Measurements from ENCODE around the gene RUFY4.

Gene RUFY4

GRCh38 chr2:218073185-218073584 is 4.1 kb downstream of the RUFY4 start:
- DNase-seq (ENCODE audit: low read depth) = no peak
- no peak overlapping the region for H3K4me3 ChIP-seq (ENCODE audit: low read depth, low read length)
- in situ Hi-C loops (cut with HindIII; ENCODE audit: low sequenced_read_pairs) = no loop called here
- no peak for TF ChIP-seq CTCF (IDR thresholded peaks at IDR 0.05; ENCODE audit: low read depth, low read length, missing control alignments)

GRCh38 chr2:218074031-218074430 is 5.0 kb downstream of the RUFY4 start:
- H3K4me3 ChIP-seq (ENCODE audit: low read depth, low read length) = no peak overlapping the region
- DNase-seq (ENCODE audit: low read depth) = no peak
- TF ChIP-seq CTCF (IDR thresholded peaks at IDR 0.05; ENCODE audit: low read depth, low read length, missing control alignments) = peak; percentile 53
- in situ Hi-C loops (cut with HindIII; ENCODE audit: low sequenced_read_pairs) = no loop called here

GRCh38 chr2:218075975-218076811 is 7.1 kb downstream of the RUFY4 start:
- no peak overlapping the region for H3K4me3 ChIP-seq (ENCODE audit: low read depth, low read length)
- DNase-seq (ENCODE audit: low read depth) = no peak
- no peak for TF ChIP-seq CTCF (IDR thresholded peaks at IDR 0.05; ENCODE audit: low read depth, low read length, missing control alignments)
- in situ Hi-C loops (cut with HindIII; ENCODE audit: low sequenced_read_pairs) = no loop called here

- no peak overlapping the region for H3K4me3 ChIP-seq (ENCODE audit: low read depth, low read length)
- in situ Hi-C loops (cut with HindIII; ENCODE audit: low sequenced_read_pairs) = no loop called here
- DNase-seq (ENCODE audit: low read depth) = no peak
- no peak for TF ChIP-seq CTCF (IDR thresholded peaks at IDR 0.05; ENCODE audit: low read depth, low read length, missing control alignments)
Measured at GRCh38 chr2:218077464-218078216, 8.6 kb downstream of the RUFY4 start.

- DNase-seq (ENCODE audit: low read depth) = no peak
- TF ChIP-seq CTCF (IDR thresholded peaks at IDR 0.05; ENCODE audit: low read depth, low read length, missing control alignments) = no peak
- in situ Hi-C loops (cut with HindIII; ENCODE audit: low sequenced_read_pairs) = no loop called here
- no peak overlapping the region for H3K4me3 ChIP-seq (ENCODE audit: low read depth, low read length)
Measured at GRCh38 chr2:218079943-218080913, 11.2 kb downstream of the RUFY4 start.

- no peak overlapping the region for H3K4me3 ChIP-seq (ENCODE audit: low read depth, low read length)
- in situ Hi-C loops (cut with HindIII; ENCODE audit: low sequenced_read_pairs) = no loop called here
- no peak for DNase-seq (ENCODE audit: low read depth)
- TF ChIP-seq CTCF (IDR thresholded peaks at IDR 0.05; ENCODE audit: low read depth, low read length, missing control alignments) = no peak
Measured at GRCh38 chr2:218081063-218081462, 12.0 kb downstream of the RUFY4 start.

Data from astrocyte of the cerebellum (primary cell).